HCT116 (cell line): ENCODE data around the gene ZNF750.

ENCODE experiments used
- ATF3 ChIP-seq: IDR thresholded peaks from 2 replicates; pipeline ENCODE4 v1.6.1; 2012
- CEBPB ChIP-seq: IDR thresholded peaks from 2 replicates; pipeline ENCODE4 v1.6.1; 2012; ENCODE audit warnings: low read depth
- CTCF ChIP-seq, 3 experiments: fragments of 200-600 bp in 1 of 3; sonication (generic) in 1 of 3; IDR thresholded peaks in 2 of 3; conservative IDR thresholded peaks in 1 of 3; 2 replicates each; pipeline ENCODE4 v1.5.1; 2012 to 2017; ENCODE audit warnings: low read depth in 2 of 3, low read length in 2 of 3, antibody characterized with exemption in 1 of 3, borderline replicate concordance in 1 of 3, control low read depth in 1 of 3, mild to moderate bottlenecking in 1 of 3, mixed read lengths in 1 of 3, mixed run types in 1 of 3, moderate library complexity in 1 of 3; ENCODE audit not compliant: insufficient read depth in 1 of 3
- EGR1 ChIP-seq: IDR thresholded peaks from 2 replicates; pipeline ENCODE4 v1.6.1; 2012; ENCODE audit warnings: low read depth
- EZH2 ChIP-seq: fragments of 200-600 bp; sonication (generic); IDR thresholded peaks from 2 replicates; pipeline ENCODE4 v1.6.1; 2017; ENCODE audit warnings: antibody characterized with exemption, mixed run types
- EZH2phosphoT487 ChIP-seq: fragments of 200-600 bp; IDR thresholded peaks from 2 replicates; pipeline ENCODE4 v1.6.1; 2018; ENCODE audit warnings: antibody characterized with exemption, borderline replicate concordance
- MAX ChIP-seq: IDR thresholded peaks from 2 replicates; pipeline ENCODE4 v1.6.1; 2012
- POLR2A ChIP-seq: IDR thresholded peaks from 2 replicates; pipeline ENCODE4 v1.7.0; 2011; ENCODE audit warnings: borderline replicate concordance; ENCODE audit not compliant: insufficient read depth, insufficient read length; ENCODE audit errors: extremely low read depth
- POLR2AphosphoS5 ChIP-seq: IDR thresholded peaks from 2 replicates; pipeline ENCODE4 v1.6.1; 2011; ENCODE audit warnings: mild to moderate bottlenecking, low read depth, low read length, moderate library complexity
- REST ChIP-seq: IDR thresholded peaks from 2 replicates; pipeline ENCODE4 v1.6.1; 2012; ENCODE audit warnings: low read depth
- SIN3A ChIP-seq: IDR thresholded peaks from 2 replicates; pipeline ENCODE4 v1.6.1; 2012; ENCODE audit warnings: low read depth
- TF ChIP-seq, protein P1 (sequence below): IDR thresholded peaks from 2 replicates; pipeline ENCODE4 v1.6.1; 2011; ENCODE audit warnings: mild to moderate bottlenecking, low read length, moderate library complexity; ENCODE audit not compliant: insufficient replicate concordance; ENCODE audit errors: extremely low read depth

DNA sequence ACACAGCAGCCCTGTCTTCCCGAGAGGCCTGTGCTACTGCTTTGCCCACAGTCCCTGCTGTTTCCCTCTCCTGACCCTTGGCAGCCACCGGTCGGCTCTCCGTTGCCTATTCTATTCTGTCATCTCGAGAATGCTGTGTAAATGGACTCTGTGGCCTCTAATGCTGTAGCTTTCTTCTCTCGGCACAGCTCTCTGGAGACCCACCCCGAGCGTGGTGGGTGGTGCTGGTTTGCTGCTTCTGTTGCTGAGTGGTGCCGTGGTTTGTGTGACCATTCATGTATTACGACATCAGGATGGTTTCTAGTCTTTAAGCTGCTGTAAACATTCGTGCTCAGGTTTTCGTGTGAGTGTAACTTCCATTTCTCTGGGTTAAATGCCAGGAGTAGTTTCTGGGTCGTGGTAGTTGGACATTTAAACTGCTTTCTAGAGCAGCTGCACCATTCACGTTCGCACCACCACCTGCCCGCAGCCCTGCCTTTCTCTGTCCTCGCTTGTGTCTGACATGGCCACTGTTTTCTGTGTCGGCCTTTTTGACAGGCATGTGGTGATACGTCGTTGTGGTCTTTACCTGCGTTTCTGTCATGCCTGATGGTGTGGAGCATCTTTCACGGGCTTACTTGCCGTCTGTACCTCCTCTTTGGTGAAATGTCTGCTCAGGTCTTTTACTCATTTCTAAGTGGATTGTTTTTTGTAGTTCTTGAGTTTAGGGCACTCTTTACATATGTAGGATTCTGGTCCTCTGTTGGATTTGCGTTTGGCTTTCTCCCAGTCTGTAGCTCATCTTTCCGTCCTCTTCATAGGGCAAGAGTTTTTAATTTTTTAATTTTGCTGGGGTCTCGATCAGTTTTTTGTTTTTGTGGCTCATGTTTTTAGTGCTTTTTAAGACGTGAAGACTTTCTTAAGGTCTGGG is 47.7 kb upstream of the ZNF750 start:
- TF ChIP-seq POLR2A (no peak), CTCF (IDR thresholded peaks at IDR 0.05 in 2 of 3, conservative IDR thresholded peaks at IDR 0.05 in 1 of 3; ENCODE audit: borderline replicate concordance in 1 of 3, insufficient read depth in 1 of 3, low read depth in 2 of 3, low read length in 2 of 3) (no peak), POLR2AphosphoS5 (no peak), EGR1 (no peak), EZH2 (no peak), REST (no peak), ATF3 (no peak), MAX (no peak), EZH2phosphoT487 (no peak), SIN3A (no peak), CEBPB (no peak)
- TF ChIP-seq, protein P1, sequence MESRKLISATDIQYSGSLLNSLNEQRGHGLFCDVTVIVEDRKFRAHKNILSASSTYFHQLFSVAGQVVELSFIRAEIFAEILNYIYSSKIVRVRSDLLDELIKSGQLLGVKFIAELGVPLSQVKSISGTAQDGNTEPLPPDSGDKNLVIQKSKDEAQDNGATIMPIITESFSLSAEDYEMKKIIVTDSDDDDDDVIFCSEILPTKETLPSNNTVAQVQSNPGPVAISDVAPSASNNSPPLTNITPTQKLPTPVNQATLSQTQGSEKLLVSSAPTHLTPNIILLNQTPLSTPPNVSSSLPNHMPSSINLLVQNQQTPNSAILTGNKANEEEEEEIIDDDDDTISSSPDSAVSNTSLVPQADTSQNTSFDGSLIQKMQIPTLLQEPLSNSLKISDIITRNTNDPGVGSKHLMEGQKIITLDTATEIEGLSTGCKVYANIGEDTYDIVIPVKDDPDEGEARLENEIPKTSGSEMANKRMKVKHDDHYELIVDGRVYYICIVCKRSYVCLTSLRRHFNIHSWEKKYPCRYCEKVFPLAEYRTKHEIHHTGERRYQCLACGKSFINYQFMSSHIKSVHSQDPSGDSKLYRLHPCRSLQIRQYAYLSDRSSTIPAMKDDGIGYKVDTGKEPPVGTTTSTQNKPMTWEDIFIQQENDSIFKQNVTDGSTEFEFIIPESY = no peak
